Measurements from ENCODE around the gene MAPKAP1. TPM values are rescaled to one million over a fixed set of nuclear protein-coding genes. Genes with fewer than 3 reads are reported as not detected.
"Not testable (repeated sequence)": the region's sequence is repeated elsewhere in the genome, so short reads cannot be mapped to it uniquely, and the experiment has no call there.

The MAPKAP1 gene
- polyA plus RNA-seq, 1 donor, result 74.5 TPM

DNA sequence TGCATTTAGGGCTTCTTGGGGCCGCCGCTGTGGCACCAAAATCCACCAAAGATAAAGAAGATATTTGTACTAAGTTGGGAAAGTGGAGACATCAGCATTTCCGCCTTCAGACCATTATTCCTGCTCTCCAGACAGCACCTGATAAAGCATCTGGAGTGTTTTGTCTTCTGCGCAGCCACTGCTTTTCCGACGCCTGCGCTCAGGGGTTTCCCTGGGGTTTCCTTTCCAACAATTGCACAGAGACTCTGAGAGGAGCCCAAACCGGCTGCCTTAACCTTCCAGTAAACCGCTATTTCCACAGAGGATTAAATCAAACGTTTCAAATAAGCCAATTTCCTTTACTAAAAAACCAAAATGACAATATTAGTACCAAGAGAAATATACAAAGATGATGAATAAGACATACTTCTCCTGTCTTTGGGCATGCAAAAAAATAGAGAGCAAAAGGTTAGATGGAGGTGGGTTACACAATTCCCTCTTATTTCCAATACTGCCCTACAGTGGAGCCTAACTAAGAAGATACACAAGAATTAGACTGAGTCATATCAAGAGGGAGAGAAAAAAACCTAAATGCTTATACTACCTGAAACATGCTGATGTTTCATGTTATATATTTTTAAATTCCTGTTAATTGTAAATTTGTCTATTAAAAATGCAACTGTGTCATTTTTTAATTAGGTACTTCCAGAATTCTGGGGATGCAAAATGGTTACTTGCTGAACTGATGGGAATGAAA, 98.4 kb downstream of the MAPKAP1 start:
- no peak for DNase-seq

DNA sequence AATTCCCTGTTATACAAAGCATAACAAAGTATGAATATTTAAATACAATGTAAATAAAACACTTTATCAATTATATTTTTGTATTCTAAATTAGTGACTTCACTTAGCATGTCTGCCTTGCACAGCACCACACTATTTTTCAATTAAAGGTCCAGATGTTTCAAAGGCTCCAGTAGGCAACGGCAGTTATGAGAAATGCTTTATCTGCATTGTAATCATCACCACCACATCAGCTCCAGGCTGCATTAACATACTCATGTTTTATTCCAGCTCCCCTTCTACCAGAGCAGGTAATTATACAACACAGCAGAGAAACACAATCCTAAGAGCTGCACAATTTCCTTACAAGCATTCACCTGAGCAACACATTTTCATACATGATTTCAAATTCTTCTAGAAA, 102.8 kb downstream of the MAPKAP1 start:
- DNase-seq, result no peak

- no peak for DNase-seq
These were observed 103.5 kb downstream of the MAPKAP1 start for GRCh38 chr9:125603478-125604021.

- peak; percentile 53 for DNase-seq
These were observed 105.0 kb downstream of the MAPKAP1 start for GRCh38 chr9:125601961-125602360.

GRCh38 chr9:125600194-125600593, 106.8 kb downstream of the MAPKAP1 start:
- no peak for DNase-seq

DNA sequence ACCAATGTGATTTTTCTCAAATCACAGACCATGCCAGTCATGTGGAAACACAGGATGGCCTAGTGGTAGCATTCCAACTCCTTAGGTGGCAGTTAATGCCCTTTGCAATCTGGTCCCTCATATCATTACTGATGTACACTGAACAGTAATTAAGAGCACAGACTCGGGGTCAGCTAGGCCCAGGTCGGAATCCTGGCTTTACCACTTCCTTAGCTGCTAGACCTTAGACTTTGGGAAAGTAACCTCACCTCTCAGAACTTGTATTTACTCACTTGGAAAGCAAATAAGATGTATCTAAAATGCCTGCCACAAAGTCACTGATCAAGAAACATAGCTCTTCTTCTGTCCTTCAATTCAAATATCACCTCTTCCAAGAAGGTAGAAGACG, 112.8 kb downstream of the MAPKAP1 start:
- no peak for DNase-seq

- no peak for DNase-seq
These were observed 113.3 kb downstream of the MAPKAP1 start for GRCh38 chr9:125593581-125594222.

GRCh38 chr9:125591888-125592287, 115.1 kb downstream of the MAPKAP1 start:
- DNase-seq, result no peak

DNA sequence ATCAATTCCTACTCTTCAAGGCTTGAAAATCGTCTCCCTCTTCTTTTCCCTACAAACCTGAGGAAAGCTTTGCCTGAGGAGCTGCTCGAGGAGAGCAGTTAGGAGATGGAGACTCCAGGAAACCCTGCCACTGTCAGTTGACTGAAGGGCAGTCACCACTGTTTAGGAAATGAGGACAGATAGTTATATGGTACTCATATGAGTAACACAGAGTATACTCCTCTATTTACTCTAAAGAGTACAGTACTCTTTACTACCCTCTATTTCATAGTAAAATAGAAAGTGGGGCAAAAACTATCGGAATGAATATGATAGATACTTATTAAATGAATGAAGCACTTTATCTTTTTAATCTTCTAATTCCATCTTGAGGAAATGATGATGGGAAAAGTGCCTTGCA, 115.8 kb downstream of the MAPKAP1 start:
- DNase-seq, result no peak

DNA sequence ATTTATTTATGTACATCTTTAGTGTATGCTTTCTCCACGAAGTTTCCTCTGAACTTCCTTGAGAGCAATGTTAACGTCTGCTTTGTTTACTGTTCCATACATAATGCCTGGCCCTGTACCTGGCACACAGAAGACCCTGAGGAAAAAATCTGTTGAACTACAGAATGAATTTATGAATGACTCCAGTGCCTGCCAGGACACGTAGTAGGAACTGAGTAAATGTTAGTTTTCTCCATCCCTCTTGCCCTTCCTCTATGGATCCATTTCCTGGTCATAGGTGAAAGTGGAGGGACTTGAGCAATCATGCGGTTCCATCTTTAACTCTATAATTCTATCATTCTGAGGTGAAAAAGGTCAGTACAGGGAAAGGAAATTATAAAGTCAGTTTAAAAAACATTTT, 117.7 kb downstream of the MAPKAP1 start:
- no peak for DNase-seq

DNA sequence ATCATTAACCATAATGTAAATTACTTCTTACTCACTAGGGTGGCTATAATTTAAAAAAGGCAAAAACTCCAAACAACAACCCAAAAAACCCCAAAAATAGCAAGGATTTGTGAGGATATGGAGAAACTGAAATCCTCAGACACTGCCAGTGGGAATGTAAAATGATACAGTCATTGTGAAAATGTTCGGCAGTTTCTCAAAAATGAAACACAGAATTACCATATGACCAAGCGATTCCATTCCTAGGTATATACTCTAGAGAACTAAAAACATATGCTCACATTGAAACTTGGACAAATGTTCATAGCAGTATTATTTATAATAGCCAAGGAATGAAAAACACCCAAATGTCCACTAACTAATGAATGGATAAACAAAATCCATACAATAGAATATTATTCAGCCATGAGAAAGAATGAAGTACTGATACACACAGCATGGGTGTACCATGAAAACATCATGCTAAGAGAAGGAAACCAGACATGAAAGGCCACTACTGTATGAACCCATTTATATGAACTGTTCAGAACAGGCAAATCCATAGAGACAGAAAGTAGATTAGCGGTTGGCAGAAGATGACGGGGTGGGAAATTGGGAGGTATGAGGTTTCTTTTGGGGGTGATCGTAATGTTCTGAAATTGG, 119.1 kb downstream of the MAPKAP1 start:
- no peak for DNase-seq

- peak; percentile 22 for DNase-seq
These were observed 120.9 kb downstream of the MAPKAP1 start for GRCh38 chr9:125586172-125586511.

GRCh38 chr9:125585503-125586171, 121.4 kb downstream of the MAPKAP1 start:
- DNase-seq, result no peak

- no peak for DNase-seq
These were observed 126.2 kb downstream of the MAPKAP1 start for GRCh38 chr9:125580701-125581286.

- DNase-seq, result no peak
These were observed 127.7 kb downstream of the MAPKAP1 start for GRCh38 chr9:125579030-125579932.

DNA sequence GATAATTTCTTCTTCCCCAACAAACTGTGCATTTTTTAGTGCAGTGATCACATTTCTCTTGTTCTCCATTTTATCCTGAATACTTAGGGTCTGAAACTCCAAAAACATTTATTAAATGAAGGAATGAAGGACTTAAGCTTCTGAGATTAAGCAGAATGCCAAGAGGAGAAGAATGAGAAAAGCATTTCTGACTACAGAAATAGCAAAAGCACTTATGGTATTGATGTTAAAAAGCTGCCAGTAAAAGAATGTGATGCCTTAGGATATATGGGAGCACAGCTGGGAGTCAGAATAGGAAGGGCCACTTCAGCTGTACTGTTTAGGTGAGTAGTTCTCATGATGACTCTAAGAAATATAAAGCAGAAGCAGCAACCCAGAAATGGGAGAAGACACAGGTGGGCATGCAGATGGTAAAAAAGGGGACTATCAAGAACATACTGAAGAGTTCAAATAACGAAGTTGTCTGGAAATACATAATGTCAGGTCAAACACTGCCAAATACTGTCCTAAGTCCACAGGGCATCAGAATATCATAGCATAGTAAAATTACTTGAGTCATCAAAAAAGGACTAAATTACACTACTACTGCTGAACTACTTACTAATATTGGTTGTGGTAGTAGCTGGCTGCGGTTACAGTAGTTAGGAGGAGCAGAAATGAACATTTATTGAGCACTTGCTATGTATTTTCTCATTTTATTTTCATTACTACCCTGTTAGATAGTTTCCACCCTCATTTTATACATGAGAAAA, 132.7 kb downstream of the MAPKAP1 start:
- DNase-seq, result no peak

DNA sequence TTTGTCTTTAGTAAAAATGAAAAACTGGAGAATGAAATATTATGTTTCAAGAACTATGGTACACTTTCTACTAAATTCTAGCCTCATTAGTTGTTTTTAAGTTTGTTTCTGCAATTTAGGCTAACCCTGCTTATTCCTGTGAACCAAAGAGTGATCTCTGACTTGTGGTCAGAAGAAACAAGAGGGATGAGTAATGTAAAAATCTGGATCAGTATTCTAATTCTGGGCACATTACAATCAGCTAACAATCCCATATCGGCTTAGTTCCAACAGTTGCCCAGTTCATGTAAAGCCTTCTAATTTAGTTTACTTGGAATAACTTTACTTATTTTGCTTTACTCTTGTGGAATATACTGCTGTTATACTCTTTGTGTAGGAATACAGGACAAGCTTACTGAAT, 134.5 kb downstream of the MAPKAP1 start:
- DNase-seq, result not testable (repeated sequence)

DNA sequence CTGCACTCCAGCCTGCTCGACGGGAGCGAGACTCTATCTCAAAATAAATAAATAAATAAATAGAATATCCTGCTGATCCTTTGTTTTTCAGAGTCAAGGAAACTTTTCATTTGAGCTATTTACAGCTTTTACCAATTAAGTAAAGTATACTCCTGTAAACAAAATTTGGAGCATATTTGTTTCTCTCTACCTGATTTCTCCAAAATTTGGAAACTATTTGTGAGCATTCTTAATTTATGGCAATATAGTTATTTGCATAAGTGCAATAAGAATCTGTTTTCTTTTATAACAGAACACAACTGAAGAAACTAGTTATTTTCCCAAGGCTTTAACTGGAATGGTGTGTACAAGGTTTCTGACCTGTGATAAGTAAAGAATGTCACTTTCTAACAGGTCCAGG, 135.2 kb downstream of the MAPKAP1 start:
- not testable (repeated sequence) for DNase-seq

- no peak for DNase-seq
These were observed 136.8 kb downstream of the MAPKAP1 start for GRCh38 chr9:125570246-125570645.

DNA sequence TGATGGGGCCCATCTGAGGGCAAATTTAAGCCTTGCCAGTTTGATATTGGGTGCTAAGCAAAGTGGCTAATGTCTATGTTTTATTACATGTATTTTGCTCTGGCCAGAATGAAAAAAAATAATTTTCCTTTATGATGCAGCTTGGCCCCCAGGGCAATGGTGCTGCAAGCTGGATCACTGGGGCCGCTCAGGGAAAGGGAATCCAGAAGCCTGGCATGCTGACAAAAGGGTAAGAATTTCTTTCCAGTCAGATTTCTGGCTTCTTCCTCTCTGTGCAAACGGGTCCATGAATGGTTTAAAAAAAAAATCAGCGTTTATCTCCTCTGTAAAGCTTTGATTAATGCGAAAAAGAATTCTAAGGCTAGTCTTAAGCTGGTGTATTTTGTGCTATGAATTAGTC, 138.4 kb downstream of the MAPKAP1 start:
- DNase-seq, result no peak
